ENCODE measurements around the gene VANGL2.

GRCh38 chr1:160361814-160362167, 38.6 kb upstream of the VANGL2 start:
- TF ChIP-seq CTCF (IDR thresholded peaks at IDR 0.05; ENCODE audit: insufficient read depth, low read depth, low read length) (no peak), EZH2 (IDR thresholded peaks at IDR 0.05; ENCODE audit: insufficient read depth, low read length) (no peak)

Measured in astrocyte (in vitro differentiated cells and primary cell).